K562 (cell line): Measurements from ENCODE around the gene KAT2B. TPM values are rescaled to one million over a fixed set of nuclear protein-coding genes. Genes with fewer than 3 reads are reported as not detected.

Experiments
- ATAC-seq: fragments of 200-7000 bp; cut with Tn5 transposase; 3 replicates; pipeline ENCODE4 v1.9.1; 2020; ENCODE audit warnings: moderate library complexity
- BruUV-seq: library from RNA; stranded (reverse); fragments of 400-500 nt; replicated peaks from 2 replicates; lab custom pipeline; 2021; lab: Mats Ljungman, UMichigan
- CTCF ChIA-PET: fragments of 300-600 bp; formaldehyde crosslinking; extraction: SDS; loops from one replicate; lab custom pipeline; 2021; ENCODE audit warnings: low intra/inter-chr PET ratio; lab: Yijun Ruan, JAX
- POLR2A ChIA-PET: fragments of 300-600, 350-650 bp; sonication (Branson Sonifier 250); formaldehyde crosslinking; extraction: SDS; loops from one replicate; lab custom pipeline; 2021; ENCODE audit warnings: antibody characterized with exemption, inconsistent platforms; lab: Yijun Ruan, JAX
- DNase-seq, 4 experiments: peaks; one replicate each; pipeline versions ENCODE4 v3.0.0 to v3.0.0-alpha.2; 2011 to 2018; ENCODE audit warnings: low spot score in 3 of 4, mixed read lengths in 3 of 4; ENCODE audit errors: extremely low read depth in 1 of 4
- FAIRE-seq: peaks from 2 replicates; lab custom pipeline; 2011; peaks lifted over from hg19 to GRCh38; lab: Jason Lieb, UNC
- H2AFZ ChIP-seq: 2 replicates; pipeline ENCODE4 v1.6.0; 2011; ENCODE audit warnings: low read depth, low read length, control low read depth, inconsistent platforms
- H3K27ac ChIP-seq: fragments of 200-600 bp; 3 replicates; pipeline ENCODE4 v1.8.0; 2011; ENCODE audit warnings: low read depth, mild to moderate bottlenecking, control low read depth, inconsistent platforms, low read length, moderate library complexity, mixed read lengths; ENCODE audit errors: extremely low read depth
- H3K27me3 ChIP-seq, 2 experiments: fragments of 300-600 bp in 1 of 2; 2 replicates in 1 of 2; 3 replicates in 1 of 2; pipeline versions ENCODE4 v1.6.0 to v1.8.0; 2011; ENCODE audit warnings: inconsistent platforms in 2 of 2, low read length in 2 of 2, mild to moderate bottlenecking in 1 of 2, mixed read lengths in 1 of 2, moderate library complexity in 1 of 2; ENCODE audit not compliant: control insufficient read depth in 2 of 2, insufficient read depth in 2 of 2
- H3K36me3 ChIP-seq: fragments of 300-600 bp; 3 replicates; pipeline ENCODE4 v1.8.0; 2011; ENCODE audit warnings: mild to moderate bottlenecking, low read length, inconsistent platforms; ENCODE audit not compliant: control insufficient read depth, insufficient read depth
- H3K4me1 ChIP-seq, 2 experiments: fragments of 200-600 bp in 1 of 2; replicated peaks in 1 of 2; 2 replicates in 1 of 2; 3 replicates in 1 of 2; pipeline versions ENCODE4 v1.5.1 to v1.8.0; 2011; ENCODE audit warnings: inconsistent platforms in 2 of 2, low read length in 2 of 2, mild to moderate bottlenecking in 1 of 2, mixed read lengths in 1 of 2, moderate library complexity in 1 of 2; ENCODE audit not compliant: control insufficient read depth in 2 of 2, insufficient read depth in 2 of 2
- H3K4me2 ChIP-seq: 2 replicates; pipeline ENCODE4 v1.6.1; 2011; ENCODE audit warnings: low read length, control low read depth, inconsistent platforms, mixed read lengths; ENCODE audit not compliant: insufficient read depth
- H3K4me3 ChIP-seq: fragments of 200-600 bp; sonication (generic), shearing (Covaris generic); 2 replicates; pipeline ENCODE4 v1.5.1; 2016; ENCODE audit warnings: control low read depth, inconsistent platforms
- H3K79me2 ChIP-seq: fragments of 200-600 bp; 3 replicates; pipeline ENCODE4 v1.8.0; 2011; ENCODE audit warnings: low read length, inconsistent platforms; ENCODE audit not compliant: control insufficient read depth, insufficient read depth
- H3K9ac ChIP-seq, 2 experiments: 2 replicates each; pipeline versions ENCODE4 v1.6.0 to v1.6.1; 2011; ENCODE audit warnings: low read depth in 2 of 2, low read length in 2 of 2, control low read depth in 1 of 2, inconsistent platforms in 1 of 2, mild to moderate bottlenecking in 1 of 2, mixed read lengths in 1 of 2; ENCODE audit not compliant: insufficient read depth in 1 of 2
- H3K9me1 ChIP-seq: one replicate; pipeline ENCODE4 v1.6.0; 2011; ENCODE audit warnings: inconsistent platforms, mild to moderate bottlenecking, low read length, moderate library complexity; ENCODE audit not compliant: control insufficient read depth, insufficient read depth
- H3K9me3 ChIP-seq: replicated peaks from 2 replicates; pipeline ENCODE4 v1.5.1; 2011; ENCODE audit warnings: low read depth, low read length, inconsistent platforms; ENCODE audit not compliant: control insufficient read depth, insufficient read depth
- H4K20me1 ChIP-seq: replicated peaks from 2 replicates; pipeline ENCODE4 v1.6.1; 2011; ENCODE audit warnings: low read length, inconsistent platforms, mixed read lengths; ENCODE audit not compliant: control insufficient read depth, insufficient read depth
- BHLHE40 ChIP-seq: IDR thresholded peaks from 2 replicates; pipeline ENCODE4 v1.6.1; 2011; ENCODE audit warnings: low read length, improper control_type of control experiment
- CCAR2 ChIP-seq: fragments of 200-400 bp; formaldehyde crosslinking; IDR thresholded peaks from 2 replicates; pipeline ENCODE4 v1.6.1; 2017; ENCODE audit warnings: mild to moderate bottlenecking, low read depth, low read length
- CEBPB ChIP-seq: fragments of 450-650 bp; IDR thresholded peaks from 2 replicates; pipeline ENCODE4 v1.6.1; 2016; ENCODE audit warnings: missing genetic modification characterization, missing compliant biosample characterization
- CEBPG ChIP-seq, 3 experiments: fragments of 200-800 bp in 1 of 3; sonication (Bioruptor generic) in 1 of 3; sonication (generic) in 1 of 3; formaldehyde crosslinking in 1 of 3; IDR thresholded peaks in 2 of 3; conservative IDR thresholded peaks in 1 of 3; 2 replicates each; pipeline versions ENCODE4 v1.6.1 to v1.8.0; 2016 to 2022; ENCODE audit warnings: missing compliant biosample characterization in 2 of 3, missing genetic modification characterization in 2 of 3, mild to moderate bottlenecking in 1 of 3, missing genetic modification reagents in 1 of 3
- CGGBP1 ChIP-seq: fragments of 250-450 bp; sonication (Bioruptor Pico); IDR thresholded peaks from 2 replicates; pipeline ENCODE4 v1.9.0; 2021; ENCODE audit warnings: mild to moderate bottlenecking
- CHD4 ChIP-seq: fragments of 200-600 bp; sonication (generic); IDR thresholded peaks from 3 replicates; pipeline ENCODE4 v1.6.1; 2012; ENCODE audit warnings: low read depth, mild to moderate bottlenecking, mixed read lengths, low read length, inconsistent platforms; ENCODE audit not compliant: insufficient read depth, insufficient replicate concordance, poor library complexity, severe bottlenecking
- DIDO1 ChIP-seq: fragments of 450-650 bp; IDR thresholded peaks from 2 replicates; pipeline ENCODE4 v1.6.1; 2016; ENCODE audit warnings: low read depth, missing biosample characterization, missing genetic modification characterization
- JUND ChIP-seq, 2 experiments: IDR thresholded peaks; 2 replicates in 1 of 2; 3 replicates in 1 of 2; pipeline ENCODE4 v1.6.1; 2011; ENCODE audit warnings: borderline replicate concordance in 2 of 2, low read depth in 2 of 2, low read length in 2 of 2, improper control_type of control experiment in 1 of 2, missing biosample characterization in 1 of 2, missing genetic modification characterization in 1 of 2, missing genetic modification reagents in 1 of 2
- MAFG ChIP-seq: fragments of 450-650 bp; conservative IDR thresholded peaks from 2 replicates; pipeline ENCODE4 v1.6.1; 2016; ENCODE audit warnings: missing genetic modification characterization, missing compliant biosample characterization
- NONO ChIP-seq, 2 experiments: fragments of 200-400 bp in 1 of 2; fragments of 450-650 bp in 1 of 2; formaldehyde crosslinking in 1 of 2; IDR thresholded peaks; 2 replicates each; pipeline ENCODE4 v1.6.1; 2017; ENCODE audit warnings: low read depth in 2 of 2, mild to moderate bottlenecking in 2 of 2, moderate library complexity in 2 of 2, low read length in 1 of 2
- TFAP4 ChIP-seq: sonication (generic); formaldehyde crosslinking; IDR thresholded peaks from 2 replicates; pipeline ENCODE4 v1.8.0; 2022; ENCODE audit warnings: missing genetic modification reagents, mild to moderate bottlenecking, moderate library complexity, borderline replicate concordance
- ZBTB2 ChIP-seq: fragments of 450-650 bp; IDR thresholded peaks from 2 replicates; pipeline ENCODE4 v1.6.1; 2016; ENCODE audit warnings: antibody characterized with exemption
- ZBTB34 ChIP-seq: fragments of 250-450 bp; sonication (Bioruptor Pico); IDR thresholded peaks from 2 replicates; pipeline ENCODE4 v1.8.0; 2021; ENCODE audit warnings: mild to moderate bottlenecking, moderate library complexity
- ZNF134 ChIP-seq: fragments of 250-450 bp; sonication (Bioruptor Pico); conservative IDR thresholded peaks from 2 replicates; pipeline ENCODE4 v1.4.0; 2020
- ZNF707 ChIP-seq: fragments of 250-450 bp; sonication (Bioruptor Pico); conservative IDR thresholded peaks from 2 replicates; pipeline ENCODE4 v1.8.0; 2022; ENCODE audit warnings: inconsistent platforms, mild to moderate bottlenecking, moderate library complexity
- WGBS: fragments of 100-300 bp; shearing (Covaris generic); methylation state at CpG from one replicate; pipeline ENCODE4 v1.1.6; 2016; ENCODE audit warnings: low coverage, mixed read lengths; ENCODE audit not compliant: insufficient coverage; ENCODE audit errors: missing lambda C conversion rate; 5-methylcytosine and 5-hydroxymethylcytosine counted together
- in situ Hi-C: fragments of 300-500 bp; cut with MboI; formaldehyde crosslinking; loops from 4 replicates; pipeline ENCODE4 v1.15.0; 2018; ENCODE audit warnings: inconsistent platforms, mixed read lengths
- intact Hi-C: fragments of 100-400 bp; cut with micrococcal nuclease; formaldehyde crosslinking; loops from 2 replicates; pipeline ENCODE4 v1.14.2; 2022
- polyA plus RNA-seq, 8 experiments: library from polyadenylated mRNA; depleted of rRNA in 4 of 8; stranded (reverse) in 5 of 8; unstranded in 3 of 8; fragments of >200 nt; fragmentation: Nextera tagmentation in 2 of 8; fragmentation: Illumina TruSeq in 1 of 8; extraction: Ambion mirVana in 2 of 8; extraction: Trizol in 1 of 8; gene quantifications; 2 replicates each; pipeline versions ENCODE4 v1.2.1 to v1.2.3, GENCODE V29; 2011 to 2014; ENCODE audit warnings: inconsistent platforms in 1 of 8, missing spikeins in 1 of 8
- total RNA-seq, 7 experiments: library from RNA; depleted of rRNA in 6 of 7; stranded (reverse); fragments of >200 nt in 6 of 7; fragmentation: Illumina TruSeq in 2 of 7; extraction: Trizol in 2 of 7; gene quantifications; 2 replicates each; pipeline versions ENCODE4 v1.2.1 to v1.2.3, GENCODE V29; 2011 to 2021; ENCODE audit warnings: low replicate concordance in 1 of 7

KAT2B gene
- total and polyA plus RNA-seq, 9 of the 15 experiments (the other 6 are each of a cell fraction or from before 2014, with no cell fraction given): 3.3 to 14.9 (median 12.2) TPM

GRCh38 chr3:20073068-20073467 is 32.8 kb downstream of the KAT2B start (continued):
- TF ChIP-seq BHLHE40: no peak
- no peak for TF ChIP-seq CCAR2
- TF ChIP-seq CGGBP1 (CRISPR knock-in tag): no peak
- TF ChIP-seq CHD4: no peak
- no peak for TF ChIP-seq ZNF707 (CRISPR knock-in tag)
- no peak for TF ChIP-seq ZBTB2

GRCh38 chr3:20073683-20074082 is 33.4 kb downstream of the KAT2B start:
- H3K79me2 ChIP-seq: peaks cover 2% of the 10 kb centered on the region; the same call in 1 of the 3 replicates
- TF ChIP-seq TFAP4 (CRISPR knock-in tag) (no peak), DIDO1 (tag) (no peak), ZNF134 (CRISPR knock-in tag) (no peak), MAFG (no peak), JUND (IDR thresholded peaks at IDR 0.05; ENCODE audit: borderline replicate concordance, low read depth, low read length) (no peak), JUND (tag; IDR thresholded peaks at IDR 0.05; ENCODE audit: borderline replicate concordance, low read depth, low read length) (no peak), ZBTB34 (CRISPR knock-in tag) (no peak), NONO (IDR thresholded peaks at IDR 0.05; ENCODE audit: low read depth in 2 of 2, low read length in 1 of 2) (no peak), CEBPB (tag) (peak; percentile 60; the same call in 1 of the 2 replicates), CEBPG (CRISPR knock-in tag; IDR thresholded peaks at IDR 0.05) (no peak), CEBPG (tag; conservative IDR thresholded peaks at IDR 0.05 in 1 of 2, IDR thresholded peaks at IDR 0.05 in 1 of 2) (0 out of 4 replicates have a peak, but pooled peaks of 1 of the 2 experiments have one; percentile 17)
- intact Hi-C loops (no loop called here), in situ Hi-C loops (no loop called here)
- ChIA-PET CTCF (no interaction called here), POLR2A (interaction anchor here (1.4 kb wide), 1 partner anchor 9 kb away, joined by 3 read pairs; no protein-coding TSS in a partner anchor)
- no peak overlapping the region for H2AFZ ChIP-seq
- peaks cover 3% of the 10 kb centered on the region; the same call in 2 of the 3 replicates for H3K36me3 ChIP-seq
- no peak for DNase-seq
- H3K4me1 ChIP-seq: peaks cover 0 to 3% of the 10 kb centered on the region in 2 experiments; a peak in 1 of 5 replicates
- no peaks in the 10 kb centered on the region for H3K27me3 ChIP-seq
- BruUV-seq: no TSS peak
- H3K4me3 ChIP-seq: no peak overlapping the region
- H3K9me1 ChIP-seq: no peaks in the 10 kb centered on the region
- H3K4me2 ChIP-seq: no peak overlapping the region
- FAIRE-seq: no peak
- ATAC-seq: no peak
- no peaks in the 10 kb centered on the region for H3K9me3 ChIP-seq
- 80% methylated on average over 4 of the region's 4 CpGs for WGBS
- no peak overlapping the region for H3K9ac ChIP-seq
- H3K27ac ChIP-seq: no peak overlapping the region
- H4K20me1 ChIP-seq: no peaks in the 10 kb centered on the region
